B cell (primary cell): ENCODE measurements around the gene HLA-DQB2. TPM values are rescaled to one million over a fixed set of nuclear protein-coding genes. Genes with fewer than 3 reads are reported as not detected.
A peak's percentile ranks its signal among the peaks of the same experiment; 100 is the strongest.
"Not testable (repeated sequence)": the region's sequence is repeated elsewhere in the genome, so short reads cannot be mapped to it uniquely, and the experiment has no call there.

ENCODE experiments used
- ATAC-seq: fragments of 200-7000 bp; cut with Tn5 transposase; one replicate; pipeline ENCODE4 v1.10.0; 2021; ENCODE audit warnings: low read depth, mild to moderate bottlenecking, moderate number of reproducible peaks, moderate library complexity
- CTCF ChIA-PET: fragments of 350-600 bp; sonication (Branson Sonifier 250); formaldehyde crosslinking; loops from one replicate; lab custom pipeline; 2021; ENCODE audit warnings: antibody characterized with exemption, inconsistent platforms; lab: Charles Lee
- POLR2A ChIA-PET: fragments of 350-600 bp; sonication (Branson Sonifier 250); formaldehyde crosslinking; loops from one replicate; lab custom pipeline; 2021; ENCODE audit warnings: antibody characterized with exemption; lab: Charles Lee
- DNase-seq: peaks from one replicate; pipeline ENCODE4 v3.0.0; 2013
- H2AFZ ChIP-seq: 2 replicates; pipeline ENCODE4 v1.6.1; 2012; ENCODE audit warnings: mild to moderate bottlenecking, low read depth, low read length; ENCODE audit not compliant: insufficient read depth, poor library complexity, severe bottlenecking
- H3K27ac ChIP-seq, 2 donors: 1 replicate in 1 of 2; 2 replicates in 1 of 2; pipeline ENCODE4 v1.5.1; 2012 to 2013; ENCODE audit warnings: low read length in 2 of 2, mild to moderate bottlenecking in 2 of 2, moderate library complexity in 1 of 2
- H3K27me3 ChIP-seq, 4 experiments: fragments of 200-600 bp in 1 of 4; sonication (generic) in 1 of 4; replicated peaks in 1 of 4; 1 replicate in 2 of 4; 2 replicates in 2 of 4; pipeline versions ENCODE4 v1.6.1 to v1.7.0; 2013 to 2016; ENCODE audit warnings: low read length in 3 of 4, mild to moderate bottlenecking in 2 of 4, mixed read lengths in 1 of 4, moderate library complexity in 1 of 4; ENCODE audit not compliant: insufficient read depth in 4 of 4, control insufficient read depth in 3 of 4; ENCODE audit errors: control extremely low read depth in 1 of 4
- H3K36me3 ChIP-seq, 2 experiments: replicated peaks in 1 of 2; 1 replicate in 1 of 2; 2 replicates in 1 of 2; pipeline versions ENCODE4 v1.6.1 to v1.7.1; 2013; ENCODE audit warnings: low read length in 1 of 2; ENCODE audit not compliant: insufficient read depth in 2 of 2, control insufficient read depth in 1 of 2; ENCODE audit errors: control extremely low read depth in 1 of 2, extremely low read depth in 1 of 2
- H3K4me1 ChIP-seq, 2 donors: fragments of 200-600 bp in 1 of 2; sonication (generic) in 1 of 2; 1 replicate in 1 of 2; 2 replicates in 1 of 2; pipeline versions ENCODE4 v1.5.1 to v1.6.1; 2013 to 2017; ENCODE audit warnings: low read length in 2 of 2; ENCODE audit not compliant: control insufficient read depth in 2 of 2, insufficient read depth in 2 of 2
- H3K4me2 ChIP-seq: replicated peaks from 2 replicates; pipeline ENCODE3; 2012; ENCODE audit warnings: mild to moderate bottlenecking, low read depth, low read length; ENCODE audit not compliant: poor library complexity, severe bottlenecking
- H3K4me3 ChIP-seq, 5 experiments: fragments of 200-600 bp in 1 of 5; sonication (generic) in 1 of 5; 1 replicate in 3 of 5; 2 replicates in 2 of 5; pipeline versions ENCODE4 v1.5.1 to v1.7.0; 2011 to 2016; ENCODE audit warnings: low read length in 4 of 5, mild to moderate bottlenecking in 4 of 5, low read depth in 2 of 5, control low read depth in 1 of 5, moderate library complexity in 1 of 5; ENCODE audit not compliant: insufficient read depth in 1 of 5; ENCODE audit errors: control extremely low read depth in 1 of 5, extremely low read depth in 1 of 5
- H3K79me2 ChIP-seq: fragments of 200-600 bp; sonication (generic); one replicate; pipeline ENCODE4 v1.6.0; 2016; ENCODE audit warnings: low read length; ENCODE audit not compliant: control insufficient read depth, insufficient read depth
- H3K9ac ChIP-seq: fragments of 200-600 bp; sonication (generic); 2 replicates; pipeline ENCODE4 v1.6.1; 2017; ENCODE audit warnings: mild to moderate bottlenecking, low read length, moderate library complexity
- H3K9me3 ChIP-seq, 3 donors: one replicate each; pipeline versions ENCODE4 v1.6.1 to v1.7.1; 2013; ENCODE audit warnings: low read length in 2 of 3; ENCODE audit not compliant: control insufficient read depth in 2 of 3, insufficient read depth in 1 of 3; ENCODE audit errors: control extremely low read depth in 1 of 3
- H4K20me1 ChIP-seq: 2 replicates; pipeline ENCODE4 v1.6.0; 2012; ENCODE audit warnings: mild to moderate bottlenecking, low read length; ENCODE audit not compliant: insufficient read depth, control insufficient read depth, poor library complexity, severe bottlenecking
- H3K27ac Mint-ChIP-seq: one replicate; pipeline ENCODE4 v1.8.0; 2021; ENCODE audit warnings: mixed read lengths
- H3K27me3 Mint-ChIP-seq: one replicate; pipeline ENCODE4 v1.8.0; 2021; ENCODE audit warnings: mixed read lengths
- H3K4me1 Mint-ChIP-seq: one replicate; pipeline ENCODE4 v1.8.0; 2021; ENCODE audit warnings: mixed read lengths
- H3K4me3 Mint-ChIP-seq: one replicate; pipeline ENCODE4 v1.8.0; 2021; ENCODE audit warnings: mixed read lengths
- H3K9me3 Mint-ChIP-seq: one replicate; pipeline ENCODE4 v1.8.0; 2022; ENCODE audit warnings: mixed read lengths; ENCODE audit not compliant: insufficient read depth
- EZH2 ChIP-seq: IDR thresholded peaks from 2 replicates; pipeline ENCODE4 v1.6.1; 2012; ENCODE audit warnings: borderline replicate concordance, low read depth, mild to moderate bottlenecking, moderate library complexity, low read length; ENCODE audit not compliant: insufficient read depth, poor library complexity, severe bottlenecking
- WGBS: methylation state at CpG from one replicate; pipeline ENCODE4 v1.1.5; 2013; ENCODE audit warnings: missing lambda C conversion rate; ENCODE audit not compliant: insufficient coverage; 5-methylcytosine and 5-hydroxymethylcytosine counted together
- intact Hi-C: fragments of 100-400 bp; cut with micrococcal nuclease; formaldehyde crosslinking; loops from one replicate; pipeline ENCODE4 v1.10.0; 2022
- polyA plus RNA-seq: library from polyadenylated mRNA; depleted of rRNA; stranded (reverse); fragments of >200 nt; gene quantifications from 2 replicates; pipeline ENCODE4 v1.2.3, GENCODE V29; 2012
- total RNA-seq, 2 donors: library from RNA; stranded (reverse); fragments of 120-200 nt in 1 of 2; gene quantifications; 1 replicate in 1 of 2; 2 replicates in 1 of 2; pipeline versions ENCODE4 v1.2.3 to v1.2.4, GENCODE V29; 2013 to 2022
- TF ChIP-seq, protein P1 (sequence below): fragments of 200-600 bp; IDR thresholded peaks from one replicate; pipeline ENCODE4 v1.8.0; 2022; ENCODE audit warnings: antibody characterized with exemption, mild to moderate bottlenecking

Gene HLA-DQB2
- total and polyA plus RNA-seq, 2 donors (not counting 1 experiment from before 2014, with no cell fraction given): 41.1 to 109 TPM

DNA sequence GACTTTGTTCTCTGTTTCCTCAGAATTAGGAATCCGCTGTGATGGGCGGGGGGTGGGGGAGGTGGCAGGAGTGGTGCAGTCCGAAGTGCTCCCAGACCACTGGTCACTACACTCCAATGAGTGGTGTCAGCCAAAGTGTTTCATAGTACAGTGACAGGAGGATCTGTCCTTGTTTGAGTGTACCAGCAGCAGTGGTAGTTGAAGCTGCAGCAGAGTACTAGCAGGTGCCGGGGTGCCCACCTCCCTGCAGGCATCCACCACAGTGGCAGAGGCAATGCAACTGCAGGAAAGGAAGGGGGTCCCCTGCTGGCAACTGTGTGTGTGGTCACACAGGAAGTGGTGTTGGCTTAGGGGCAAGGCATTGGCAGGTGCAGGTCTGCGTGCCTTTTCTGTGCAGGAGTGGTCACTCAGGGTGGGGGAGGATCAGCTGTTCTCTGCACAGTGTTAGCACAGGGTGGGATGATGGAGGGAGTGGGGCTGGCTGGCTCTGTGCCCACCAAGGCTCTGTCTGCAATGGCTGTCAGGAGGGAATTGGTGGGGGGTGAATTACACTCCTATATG is 43.8 kb upstream of the HLA-DQB2 start:
- Histone ChIP-seq H2AFZ (no peak overlapping the region), H3K27me3 (no peaks in the 10 kb centered on the region), H3K79me2 (peaks cover 30% of the 10 kb centered on the region), H4K20me1 (no peaks in the 10 kb centered on the region), H3K4me2 (no peak overlapping the region), H3K27ac (peak overlapping the region in 1 of 2 donors; percentile 36), H3K36me3 (peaks cover 5 to 35% of the 10 kb centered on the region in 2 experiments), H3K9me3 (peaks cover 0 to 6% (median 5%) of the 10 kb centered on the region in 3 donors), H3K4me3 (no peak overlapping the region), H3K4me1 (peaks cover 0 to 10% of the 10 kb centered on the region in 2 donors), H3K9ac (no peak overlapping the region)
- TF ChIP-seq EZH2: no peak
- TF ChIP-seq, protein P1, sequence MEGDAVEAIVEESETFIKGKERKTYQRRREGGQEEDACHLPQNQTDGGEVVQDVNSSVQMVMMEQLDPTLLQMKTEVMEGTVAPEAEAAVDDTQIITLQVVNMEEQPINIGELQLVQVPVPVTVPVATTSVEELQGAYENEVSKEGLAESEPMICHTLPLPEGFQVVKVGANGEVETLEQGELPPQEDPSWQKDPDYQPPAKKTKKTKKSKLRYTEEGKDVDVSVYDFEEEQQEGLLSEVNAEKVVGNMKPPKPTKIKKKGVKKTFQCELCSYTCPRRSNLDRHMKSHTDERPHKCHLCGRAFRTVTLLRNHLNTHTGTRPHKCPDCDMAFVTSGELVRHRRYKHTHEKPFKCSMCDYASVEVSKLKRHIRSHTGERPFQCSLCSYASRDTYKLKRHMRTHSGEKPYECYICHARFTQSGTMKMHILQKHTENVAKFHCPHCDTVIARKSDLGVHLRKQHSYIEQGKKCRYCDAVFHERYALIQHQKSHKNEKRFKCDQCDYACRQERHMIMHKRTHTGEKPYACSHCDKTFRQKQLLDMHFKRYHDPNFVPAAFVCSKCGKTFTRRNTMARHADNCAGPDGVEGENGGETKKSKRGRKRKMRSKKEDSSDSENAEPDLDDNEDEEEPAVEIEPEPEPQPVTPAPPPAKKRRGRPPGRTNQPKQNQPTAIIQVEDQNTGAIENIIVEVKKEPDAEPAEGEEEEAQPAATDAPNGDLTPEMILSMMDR: no peak
- ChIA-PET CTCF (interaction anchor here (1.1 to 2.7 kb wide), 3 partner anchors 10 to 31 kb away, joined by 4 to 9 read pairs (median 7); partner anchors contain the start of gene TAP2), POLR2A (no interaction called here)
- intact Hi-C loops: no loop called here
- H3K4me3 Mint-ChIP-seq: no peak overlapping the region
- peaks cover 11% of the 10 kb centered on the region for H3K9me3 Mint-ChIP-seq
- ATAC-seq (peak; percentile 24), DNase-seq (no peak)
- H3K4me1 Mint-ChIP-seq: peaks cover 43% of the 10 kb centered on the region
- H3K27me3 Mint-ChIP-seq: no peaks in the 10 kb centered on the region
- WGBS: 77% methylated on average over 4 of the region's 5 CpGs
- peak overlapping the region; percentile 82 for H3K27ac Mint-ChIP-seq

- CTCF ChIA-PET: interaction anchor here (0.8 to 1.7 kb wide), 4 partner anchors 8 to 389 kb away, joined by 3 to 7 read pairs (median 3); partner anchors contain the start of gene TAP2
- intact Hi-C loops, H3K27ac ChIP-seq, ATAC-seq, H3K27me3 Mint-ChIP-seq, H3K27ac Mint-ChIP-seq, H3K9me3 ChIP-seq, H2AFZ ChIP-seq, H3K4me3 Mint-ChIP-seq, DNase-seq, H3K27me3 ChIP-seq, H3K4me1 ChIP-seq, H3K9ac ChIP-seq, H3K4me2 ChIP-seq, H3K4me3 ChIP-seq, H4K20me1 ChIP-seq: not testable (repeated sequence)
- POLR2A ChIA-PET: interaction anchor here (0.6 to 1.4 kb wide), 2 partner anchors 48 to 367 kb away, joined by 3 to 9 read pairs; partner anchors contain the start of gene TAP1
- Mint-ChIP-seq H3K9me3 (peaks cover 11% of the 10 kb centered on the region), H3K4me1 (peaks cover 34% of the 10 kb centered on the region)
- Histone ChIP-seq H3K79me2 (peaks cover 24% of the 10 kb centered on the region), H3K36me3 (peaks cover 5 to 27% of the 10 kb centered on the region in 2 experiments)
These were observed 42.1 kb upstream of the HLA-DQB2 start for GRCh38 chr6:32805404-32805803.
